Measurements from ENCODE around the gene STARD10. TPM values are rescaled to one million over a fixed set of nuclear protein-coding genes. Genes with fewer than 3 reads are reported as not detected.

The STARD10 gene
- total RNA-seq, 1 donor from 2014 or later: 126 TPM

DNA sequence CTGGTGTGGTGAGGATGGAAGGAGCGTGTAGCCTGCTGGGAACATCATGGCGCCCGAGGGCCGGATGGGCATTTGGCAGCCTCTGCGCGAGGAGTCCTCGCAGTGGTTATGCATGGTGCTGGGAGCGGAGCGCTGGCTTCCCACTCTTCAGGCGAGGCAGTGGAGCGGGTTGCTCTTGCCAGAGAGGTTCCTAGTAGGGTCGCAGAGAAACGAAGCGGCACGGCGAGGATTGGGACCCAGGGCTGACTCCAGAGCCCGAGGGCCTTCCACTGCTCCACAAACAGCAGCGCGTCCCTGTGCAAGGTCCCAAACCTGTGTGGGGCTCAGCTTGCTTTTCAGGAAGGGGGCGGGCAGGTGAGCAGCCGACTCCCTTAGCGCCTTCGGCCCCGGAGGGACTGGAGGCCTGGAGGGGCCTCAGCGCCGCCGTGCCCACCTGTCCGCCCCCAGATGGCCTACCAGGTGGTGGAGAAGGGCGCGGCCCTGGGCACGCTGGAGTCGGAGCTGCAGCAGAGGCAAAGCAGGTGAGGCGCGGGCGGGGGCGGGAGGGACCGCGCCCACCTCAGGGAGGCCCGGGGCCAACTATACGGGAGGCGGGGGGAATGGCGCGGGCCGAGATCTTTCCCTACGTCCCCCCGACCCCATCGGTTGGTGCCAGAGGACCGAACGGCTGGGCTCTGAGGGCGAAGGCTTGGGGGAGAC, 27.5 kb upstream of the STARD10 start:
- TF ChIP-seq, protein P1, sequence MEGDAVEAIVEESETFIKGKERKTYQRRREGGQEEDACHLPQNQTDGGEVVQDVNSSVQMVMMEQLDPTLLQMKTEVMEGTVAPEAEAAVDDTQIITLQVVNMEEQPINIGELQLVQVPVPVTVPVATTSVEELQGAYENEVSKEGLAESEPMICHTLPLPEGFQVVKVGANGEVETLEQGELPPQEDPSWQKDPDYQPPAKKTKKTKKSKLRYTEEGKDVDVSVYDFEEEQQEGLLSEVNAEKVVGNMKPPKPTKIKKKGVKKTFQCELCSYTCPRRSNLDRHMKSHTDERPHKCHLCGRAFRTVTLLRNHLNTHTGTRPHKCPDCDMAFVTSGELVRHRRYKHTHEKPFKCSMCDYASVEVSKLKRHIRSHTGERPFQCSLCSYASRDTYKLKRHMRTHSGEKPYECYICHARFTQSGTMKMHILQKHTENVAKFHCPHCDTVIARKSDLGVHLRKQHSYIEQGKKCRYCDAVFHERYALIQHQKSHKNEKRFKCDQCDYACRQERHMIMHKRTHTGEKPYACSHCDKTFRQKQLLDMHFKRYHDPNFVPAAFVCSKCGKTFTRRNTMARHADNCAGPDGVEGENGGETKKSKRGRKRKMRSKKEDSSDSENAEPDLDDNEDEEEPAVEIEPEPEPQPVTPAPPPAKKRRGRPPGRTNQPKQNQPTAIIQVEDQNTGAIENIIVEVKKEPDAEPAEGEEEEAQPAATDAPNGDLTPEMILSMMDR (IDR thresholded peaks at IDR 0.05): no peak
- ATAC-seq (peak; percentile 18 to 39), DNase-seq (no peak)
- Histone ChIP-seq H3K36me3 (peaks cover 72% of the 10 kb centered on the region), H3K27me3 (ENCODE audit: low read depth) (no peaks in the 10 kb centered on the region), H3K4me1 (peaks cover 16% of the 10 kb centered on the region), H3K4me3 (peak overlapping the region; percentile 62), H3K27ac (peak overlapping the region; percentile 60), H3K9me3 (no peaks in the 10 kb centered on the region)
- intact Hi-C loops (cut with DNase I): no loop called here

DNA sequence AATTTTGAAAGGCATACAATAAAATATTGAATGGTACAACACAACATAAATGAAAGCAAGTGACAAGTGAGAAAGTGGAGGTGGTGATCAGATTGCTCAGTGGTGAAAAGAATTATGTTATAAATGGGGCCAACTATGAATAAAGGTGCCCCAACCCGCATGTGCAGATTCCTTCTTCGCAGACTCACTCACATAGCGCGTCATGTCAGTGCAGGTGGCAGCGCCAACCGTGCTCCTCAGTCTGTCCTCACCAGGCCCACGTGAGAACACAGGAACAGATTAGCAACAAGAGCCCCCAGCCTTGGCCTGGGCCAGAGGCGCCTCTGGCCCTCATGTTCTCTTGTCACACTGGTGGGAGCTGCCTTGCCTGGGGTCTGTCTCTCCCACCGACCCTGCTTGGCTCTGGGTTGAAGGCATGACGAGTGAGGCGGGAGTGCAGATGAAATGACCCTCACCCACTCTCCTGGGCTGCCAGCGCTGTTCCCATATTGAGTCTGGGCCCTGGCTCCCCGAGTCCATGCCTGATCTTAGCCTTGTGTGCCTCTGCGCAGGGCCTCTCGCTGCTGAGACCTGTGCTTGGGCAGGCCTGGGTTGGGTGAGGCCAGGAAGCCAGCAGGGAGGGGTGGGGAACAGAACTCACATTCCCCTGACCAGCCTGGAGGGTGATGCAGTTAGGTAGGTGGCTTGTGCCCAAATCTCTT, 26.7 kb upstream of the STARD10 start:
- intact Hi-C loops (cut with DNase I): no loop called here
- H3K27me3 ChIP-seq (ENCODE audit: low read depth): no peaks in the 10 kb centered on the region
- DNase-seq: no peak
- no peak overlapping the region for H3K4me3 ChIP-seq
- peaks cover 66% of the 10 kb centered on the region for H3K36me3 ChIP-seq
- no peak overlapping the region for H3K27ac ChIP-seq
- no peaks in the 10 kb centered on the region for H3K9me3 ChIP-seq
- TF ChIP-seq, protein P1 (IDR thresholded peaks at IDR 0.05): no peak
- ATAC-seq: no peak
- H3K4me1 ChIP-seq: peaks cover 24% of the 10 kb centered on the region

- TF ChIP-seq, protein P1 (IDR thresholded peaks at IDR 0.05): no peak
These were observed 25.1 kb upstream of the STARD10 start for GRCh38 chr11:72818971-72819370.

GRCh38 chr11:72817966-72818365, 24.1 kb upstream of the STARD10 start:
- Histone ChIP-seq H3K4me1 (peaks cover 39% of the 10 kb centered on the region), H3K27ac (no peak overlapping the region), H3K27me3 (ENCODE audit: low read depth) (no peaks in the 10 kb centered on the region), H3K4me3 (no peak overlapping the region), H3K36me3 (peaks cover 51% of the 10 kb centered on the region), H3K9me3 (no peaks in the 10 kb centered on the region)
- intact Hi-C loops (cut with DNase I): no loop called here
- TF ChIP-seq, protein P1 (IDR thresholded peaks at IDR 0.05): no peak
- DNase-seq (no peak), ATAC-seq (no peak)

More at GRCh38 chr11:72818971-72819370, 25.1 kb upstream of the STARD10 start:
- Histone ChIP-seq H3K9me3 (no peaks in the 10 kb centered on the region), H3K4me3 (no peak overlapping the region), H3K27me3 (ENCODE audit: low read depth) (no peaks in the 10 kb centered on the region), H3K4me1 (peaks cover 33% of the 10 kb centered on the region), H3K36me3 (peaks cover 59% of the 10 kb centered on the region), H3K27ac (no peak overlapping the region)
- intact Hi-C loops (cut with DNase I): no loop called here
- DNase-seq (no peak), ATAC-seq (no peak)

- TF ChIP-seq, protein P1 (IDR thresholded peaks at IDR 0.05): no peak
- Histone ChIP-seq H3K36me3 (peaks cover 41% of the 10 kb centered on the region), H3K27ac (peak overlapping the region; percentile 36), H3K9me3 (no peaks in the 10 kb centered on the region), H3K4me1 (peaks cover 49% of the 10 kb centered on the region), H3K4me3 (peak overlapping the region; percentile 79), H3K27me3 (ENCODE audit: low read depth) (no peaks in the 10 kb centered on the region)
- ATAC-seq (no peak), DNase-seq (no peak)
- intact Hi-C loops (cut with DNase I): no loop called here
These were observed 22.6 kb upstream of the STARD10 start for GRCh38 chr11:72816404-72816990.

Measured in lower lobe of right lung (tissue), 2 donors.